NCI-H510A (cell line): ENCODE data around the gene POU2F3.

Experiments used
- DNase-seq: peaks from one replicate; lab custom pipeline; 2025; lab: John Stamatoyannopoulos, UW

POU2F3 gene

GRCh38 chr11:120342678-120343077, 102.7 kb downstream of the POU2F3 start:
- no peak for DNase-seq

- no peak for DNase-seq
Observed at GRCh38 chr11:120343429-120343828, 103.5 kb downstream of the POU2F3 start.

GRCh38 chr11:120344302-120345004, 104.5 kb downstream of the POU2F3 start:
- DNase-seq = no peak

GRCh38 chr11:120346233-120346632, 106.3 kb downstream of the POU2F3 start:
- no peak for DNase-seq

- DNase-seq = no peak
Observed at GRCh38 chr11:120350637-120351036, 110.7 kb downstream of the POU2F3 start.

- no peak for DNase-seq
Observed at GRCh38 chr11:120352405-120352804, 112.5 kb downstream of the POU2F3 start.

GRCh38 chr11:120354068-120354467, 114.1 kb downstream of the POU2F3 start:
- DNase-seq = no peak

GRCh38 chr11:120354779-120355178, 114.8 kb downstream of the POU2F3 start:
- no peak for DNase-seq

GRCh38 chr11:120357620-120358019, 117.7 kb downstream of the POU2F3 start:
- no peak for DNase-seq

GRCh38 chr11:120358729-120359128, 118.8 kb downstream of the POU2F3 start:
- DNase-seq = no peak

- no peak for DNase-seq
Observed at GRCh38 chr11:120363436-120363835, 123.5 kb downstream of the POU2F3 start.

- no peak for DNase-seq
Observed at GRCh38 chr11:120365512-120365911, 125.6 kb downstream of the POU2F3 start.
